Ovary (tissue), 3 donors: ENCODE measurements around the gene LMOD3.

Experiments used
- CTCF ChIP-seq, 3 donors: fragments of 450-650 bp in 2 of 3; fragments of 200-600 bp in 1 of 3; IDR thresholded peaks; one replicate each; pipeline versions ENCODE4 v1.5.1 to v1.8.0; 2016 to 2022; ENCODE audit warnings: antibody characterized with exemption in 3 of 3, mild to moderate bottlenecking in 1 of 3
- POLR2A ChIP-seq: fragments of 450-650 bp; IDR thresholded peaks from one replicate; pipeline ENCODE4 v1.6.1; 2017; ENCODE audit warnings: antibody characterized with exemption, mild to moderate bottlenecking, moderate library complexity
- donor health status: DM: no; HTN: no; CAD: no.

GRCh38 chr3:69145688-69146087 is 23.3 kb upstream of the LMOD3 start:
- no peak for TF ChIP-seq CTCF (IDR thresholded peaks at IDR 0.05)
- no peak for TF ChIP-seq POLR2A
